Spleen (tissue), 7 donors: ENCODE results near the gene MYMX.
A peak's percentile ranks its signal among the peaks of the same experiment; 100 is the strongest.

Source experiments
- POLR2AphosphoS5 ChIP-seq, 3 donors: sonication (generic); formaldehyde crosslinking; IDR thresholded peaks; one replicate each; pipeline ENCODE4 v1.5.1; 2017; ENCODE audit warnings: antibody characterized with exemption in 3 of 3
- TF ChIP-seq, protein P1 (sequence below), 11 experiments: fragments of 200-600 bp in 7 of 11; fragments of 450-650 bp in 4 of 11; sonication (generic) in 4 of 11; IDR thresholded peaks in 8 of 11; conservative IDR thresholded peaks in 3 of 11; 1 replicate in 7 of 11; 2 replicates in 4 of 11; pipeline versions ENCODE4 v1.4.0 to v1.8.0; 2016 to 2021; ENCODE audit warnings: antibody characterized with exemption in 11 of 11, inconsistent platforms in 4 of 11, mild to moderate bottlenecking in 1 of 11
- donor health status: DM: no; HTN: no; CAD: no; lungs with moderate emphysema.
- donor health status: DM: no; HTN: no; CAD: no.
- donor health status: DM: no; HTN: no; CAD: no.

DNA sequence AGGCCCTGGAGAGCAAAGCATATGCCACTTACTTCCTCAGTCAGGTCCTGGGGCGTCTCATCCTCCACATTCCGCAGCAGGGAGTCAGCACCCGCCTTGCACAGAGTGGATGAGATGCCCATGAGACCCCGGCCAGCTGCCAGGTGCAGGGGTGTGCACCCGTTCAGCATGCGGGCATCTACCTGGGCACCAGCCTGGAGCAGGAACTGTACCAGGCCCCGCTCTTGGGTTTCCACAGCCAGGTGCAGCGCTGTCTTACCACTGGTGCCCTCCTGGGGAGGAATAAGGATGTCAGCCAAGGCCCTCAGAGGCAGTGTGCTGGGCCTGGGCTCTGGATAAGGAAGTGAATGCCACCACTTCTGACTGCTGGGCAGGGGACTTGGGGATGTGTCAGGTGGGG is 43.3 kb downstream of the MYMX start:
- TF ChIP-seq, protein P1, sequence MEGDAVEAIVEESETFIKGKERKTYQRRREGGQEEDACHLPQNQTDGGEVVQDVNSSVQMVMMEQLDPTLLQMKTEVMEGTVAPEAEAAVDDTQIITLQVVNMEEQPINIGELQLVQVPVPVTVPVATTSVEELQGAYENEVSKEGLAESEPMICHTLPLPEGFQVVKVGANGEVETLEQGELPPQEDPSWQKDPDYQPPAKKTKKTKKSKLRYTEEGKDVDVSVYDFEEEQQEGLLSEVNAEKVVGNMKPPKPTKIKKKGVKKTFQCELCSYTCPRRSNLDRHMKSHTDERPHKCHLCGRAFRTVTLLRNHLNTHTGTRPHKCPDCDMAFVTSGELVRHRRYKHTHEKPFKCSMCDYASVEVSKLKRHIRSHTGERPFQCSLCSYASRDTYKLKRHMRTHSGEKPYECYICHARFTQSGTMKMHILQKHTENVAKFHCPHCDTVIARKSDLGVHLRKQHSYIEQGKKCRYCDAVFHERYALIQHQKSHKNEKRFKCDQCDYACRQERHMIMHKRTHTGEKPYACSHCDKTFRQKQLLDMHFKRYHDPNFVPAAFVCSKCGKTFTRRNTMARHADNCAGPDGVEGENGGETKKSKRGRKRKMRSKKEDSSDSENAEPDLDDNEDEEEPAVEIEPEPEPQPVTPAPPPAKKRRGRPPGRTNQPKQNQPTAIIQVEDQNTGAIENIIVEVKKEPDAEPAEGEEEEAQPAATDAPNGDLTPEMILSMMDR (IDR thresholded peaks at IDR 0.05 in 8 of 11, conservative IDR thresholded peaks at IDR 0.05 in 3 of 11) = no peak
- TF ChIP-seq POLR2AphosphoS5 (IDR thresholded peaks at IDR 0.05) = peak in 2 of 3 donors; percentile 39 to 54
